ENCODE results near the gene AVPR1B. TPM values are rescaled to one million over a fixed set of nuclear protein-coding genes. Genes with fewer than 3 reads are reported as not detected.

AVPR1B gene, protein sequence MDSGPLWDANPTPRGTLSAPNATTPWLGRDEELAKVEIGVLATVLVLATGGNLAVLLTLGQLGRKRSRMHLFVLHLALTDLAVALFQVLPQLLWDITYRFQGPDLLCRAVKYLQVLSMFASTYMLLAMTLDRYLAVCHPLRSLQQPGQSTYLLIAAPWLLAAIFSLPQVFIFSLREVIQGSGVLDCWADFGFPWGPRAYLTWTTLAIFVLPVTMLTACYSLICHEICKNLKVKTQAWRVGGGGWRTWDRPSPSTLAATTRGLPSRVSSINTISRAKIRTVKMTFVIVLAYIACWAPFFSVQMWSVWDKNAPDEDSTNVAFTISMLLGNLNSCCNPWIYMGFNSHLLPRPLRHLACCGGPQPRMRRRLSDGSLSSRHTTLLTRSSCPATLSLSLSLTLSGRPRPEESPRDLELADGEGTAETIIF
- total RNA-seq: not detected in 2 replicates

DNA sequence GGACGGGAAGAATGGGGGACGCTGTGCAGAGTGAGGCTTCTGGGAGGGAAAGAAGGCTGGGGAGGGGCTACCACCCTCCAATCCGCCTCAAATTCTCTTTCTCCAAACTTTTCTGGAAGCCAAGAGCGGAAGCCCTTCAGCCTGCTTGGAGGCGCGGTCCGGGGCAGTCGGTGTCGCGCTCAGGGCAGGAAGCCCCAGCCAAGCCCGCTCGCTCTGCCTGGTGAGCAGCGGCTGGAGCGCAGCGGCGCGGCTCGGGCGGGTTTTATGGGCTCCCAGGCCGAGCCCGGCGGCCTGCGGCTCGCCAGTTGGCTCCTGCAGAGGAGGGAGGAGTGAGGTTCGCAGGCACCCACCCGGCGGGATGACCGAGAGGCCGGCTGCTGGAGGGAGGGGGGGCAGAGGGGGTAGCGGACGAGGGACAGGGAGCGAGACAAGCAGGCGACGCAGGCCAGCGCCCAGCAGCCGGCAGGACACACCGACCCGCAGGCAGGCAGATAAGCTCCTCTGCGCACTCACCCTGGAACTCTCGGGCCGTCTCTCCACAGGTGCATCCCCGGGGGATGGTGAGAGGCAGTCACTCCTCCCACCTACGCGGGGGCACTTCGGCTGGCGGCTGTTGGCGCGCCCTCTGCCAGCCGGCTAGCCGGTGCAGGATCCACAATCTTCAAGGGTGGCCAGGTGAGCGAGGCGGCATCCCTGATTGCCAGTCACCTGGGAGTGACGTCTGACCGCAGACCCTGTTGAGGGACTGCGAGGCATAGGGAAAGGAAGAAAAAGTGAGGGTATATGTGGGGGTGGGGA, at the start of gene AVPR1B:
AVPR1B (minus strand) TSS at position 238 of the 798 bp plus-strand sequence. CDS start 498 bp downstream, outside the sequence.
- no peak for DNase-seq (ENCODE audit: extremely low read depth, low read depth, low spot score)

DNA sequence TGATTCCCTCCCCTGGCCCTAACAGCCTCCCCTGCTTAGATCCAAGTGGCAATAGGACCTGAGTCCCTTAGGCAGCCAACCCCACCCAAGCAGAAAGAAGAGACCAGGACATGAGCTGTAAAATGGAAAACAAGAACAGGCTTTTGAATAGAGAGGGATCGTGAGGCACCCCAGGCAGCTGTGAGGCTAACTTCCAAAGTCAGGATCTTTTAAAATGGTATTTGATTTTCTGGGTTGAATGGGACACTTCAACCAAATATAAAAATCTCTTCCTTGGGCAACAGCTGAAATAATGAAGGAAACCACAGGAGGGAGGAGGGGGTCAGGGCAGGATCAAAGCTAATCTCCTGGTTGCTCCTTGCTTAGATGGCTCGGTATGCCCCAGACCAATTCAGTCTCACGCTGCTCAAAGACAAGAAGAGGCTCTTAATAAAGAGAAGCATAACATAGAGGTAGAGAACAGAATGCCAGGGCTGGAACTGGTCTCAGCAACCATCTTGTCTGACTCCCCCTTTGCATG, 28.6 kb upstream of the AVPR1B start:
- DNase-seq (ENCODE audit: extremely low read depth, low read depth, low spot score): no peak

DNA sequence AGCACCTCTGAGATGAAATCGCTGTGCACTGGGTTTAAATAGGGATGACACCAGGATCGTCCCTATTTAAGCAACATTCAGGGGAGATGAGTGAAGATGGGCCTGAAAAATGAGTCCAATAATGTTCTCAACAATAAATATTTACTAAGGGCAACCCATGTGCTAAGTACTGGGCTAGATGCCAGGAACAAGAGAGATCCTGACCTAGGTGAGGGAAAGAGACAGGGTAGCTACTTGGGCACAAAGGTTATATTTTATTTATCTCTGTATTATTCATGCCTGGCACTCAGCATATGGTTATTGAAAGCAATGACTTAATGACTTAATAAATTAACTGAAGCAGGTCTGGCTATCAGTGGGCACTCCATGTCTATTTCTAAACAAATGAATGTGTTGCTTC, 27.4 kb upstream of the AVPR1B start:
- no peak for DNase-seq (ENCODE audit: extremely low read depth, low read depth, low spot score)

DNA sequence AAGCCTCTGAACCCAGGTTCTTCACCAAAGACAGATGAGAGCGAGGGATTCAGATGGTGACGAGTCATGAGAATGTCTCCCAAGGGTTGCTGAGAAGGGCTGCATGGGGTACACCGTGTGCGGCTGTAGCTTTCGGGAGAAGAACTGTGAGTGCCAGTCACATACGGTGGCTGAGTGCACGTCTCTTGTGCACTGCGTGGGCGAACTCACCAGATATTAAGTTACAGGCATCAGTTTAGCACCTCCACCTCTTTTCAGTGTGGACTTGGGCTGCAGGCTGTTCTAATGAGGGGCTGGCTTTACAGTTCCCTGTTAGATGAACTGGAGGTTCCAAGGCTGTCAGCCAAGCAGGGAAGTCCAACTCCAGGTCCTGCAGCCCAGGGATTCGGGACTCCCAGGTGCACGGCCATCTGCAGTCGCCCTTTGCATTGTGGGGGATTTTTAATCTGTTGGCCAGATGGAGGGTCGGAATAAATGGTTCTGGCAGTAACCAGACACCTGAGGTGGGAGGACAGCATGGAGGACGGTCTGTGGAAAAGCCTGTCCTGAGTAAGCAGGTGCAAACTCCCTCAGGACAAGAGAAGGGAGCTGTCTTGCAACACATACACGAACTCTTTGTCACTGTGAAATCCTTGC, 26.5 kb upstream of the AVPR1B start:
- no peak for DNase-seq (ENCODE audit: extremely low read depth, low read depth, low spot score)

DNA sequence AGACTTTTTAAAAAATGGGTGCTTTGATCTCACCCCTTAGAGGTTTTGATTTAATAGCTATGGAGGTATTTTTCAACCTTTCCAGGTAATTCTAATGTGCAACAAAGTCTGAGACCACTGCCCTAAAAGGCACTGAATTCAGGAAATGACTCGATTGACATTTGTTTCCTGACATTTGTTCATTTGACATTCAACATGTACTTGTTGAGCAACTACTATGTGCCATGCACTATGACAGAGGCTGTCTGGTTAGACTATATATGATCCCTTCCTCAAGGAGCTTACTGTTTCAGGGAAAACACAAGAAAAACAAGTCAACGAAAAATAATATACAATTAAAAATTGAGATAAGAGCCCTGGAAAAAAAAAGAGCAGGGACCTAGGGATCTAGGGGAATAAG, 25.6 kb upstream of the AVPR1B start:
- no peak for DNase-seq (ENCODE audit: extremely low read depth, low read depth, low spot score)

DNA sequence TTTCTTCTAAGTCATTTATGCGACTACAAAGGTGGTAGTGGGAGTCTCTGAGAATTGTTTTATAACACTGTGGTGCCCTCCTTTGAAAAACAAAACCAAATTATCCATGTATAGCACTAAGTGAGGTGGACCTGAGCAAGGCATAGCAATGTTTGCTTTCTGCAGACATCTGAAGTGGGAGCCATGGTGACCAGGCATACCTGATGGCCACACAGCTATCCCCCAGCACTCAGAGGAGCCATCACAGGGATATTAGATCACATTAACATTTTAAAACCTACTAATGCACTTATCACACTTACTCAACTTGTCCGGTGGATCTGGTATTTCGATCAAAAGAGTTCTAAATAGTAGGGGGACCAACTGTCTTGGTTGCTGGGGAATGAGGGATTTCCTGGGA, 24.8 kb upstream of the AVPR1B start:
- no peak for DNase-seq (ENCODE audit: extremely low read depth, low read depth, low spot score)

DNA sequence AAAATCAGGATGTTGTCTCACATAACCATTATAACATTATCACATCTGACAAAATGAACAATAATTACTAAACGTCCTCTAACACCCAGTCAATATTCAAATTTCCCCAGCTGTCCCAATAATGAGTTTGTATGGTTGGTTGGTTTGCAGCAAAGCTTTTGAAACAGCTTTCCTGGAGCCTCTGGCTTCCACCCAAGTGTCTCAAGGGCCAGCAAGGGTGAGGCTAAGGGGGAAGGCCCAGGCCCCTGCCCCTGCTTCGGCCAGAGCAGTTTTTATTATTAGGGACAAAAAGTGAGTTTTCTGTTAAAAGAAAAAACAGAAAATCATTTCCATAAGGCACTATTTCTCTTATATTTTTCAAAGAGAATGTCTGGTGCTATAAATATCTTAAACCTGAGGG, 19.1 kb upstream of the AVPR1B start:
- DNase-seq (ENCODE audit: extremely low read depth, low read depth, low spot score): no peak

DNA sequence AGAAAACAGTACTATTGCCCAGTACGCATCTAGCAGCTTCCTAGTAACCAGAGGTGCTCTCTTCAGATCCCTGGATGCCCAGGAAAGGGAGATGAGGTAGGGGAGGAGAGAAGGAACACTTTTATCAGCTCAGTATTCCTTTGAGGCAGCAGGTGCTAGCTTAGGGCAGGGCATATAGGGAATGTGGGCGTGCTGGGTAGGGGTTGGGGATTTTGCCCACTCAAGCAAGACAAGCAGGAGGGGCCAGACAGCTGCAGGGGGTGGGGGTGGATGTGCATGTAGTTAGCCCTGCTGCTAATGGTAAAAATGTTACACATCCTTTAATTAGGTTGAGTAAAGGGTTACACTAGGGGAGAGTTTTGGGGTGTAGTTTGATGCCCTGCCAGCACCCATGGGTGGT, 18.1 kb upstream of the AVPR1B start:
- no peak for DNase-seq (ENCODE audit: extremely low read depth, low read depth, low spot score)

DNA sequence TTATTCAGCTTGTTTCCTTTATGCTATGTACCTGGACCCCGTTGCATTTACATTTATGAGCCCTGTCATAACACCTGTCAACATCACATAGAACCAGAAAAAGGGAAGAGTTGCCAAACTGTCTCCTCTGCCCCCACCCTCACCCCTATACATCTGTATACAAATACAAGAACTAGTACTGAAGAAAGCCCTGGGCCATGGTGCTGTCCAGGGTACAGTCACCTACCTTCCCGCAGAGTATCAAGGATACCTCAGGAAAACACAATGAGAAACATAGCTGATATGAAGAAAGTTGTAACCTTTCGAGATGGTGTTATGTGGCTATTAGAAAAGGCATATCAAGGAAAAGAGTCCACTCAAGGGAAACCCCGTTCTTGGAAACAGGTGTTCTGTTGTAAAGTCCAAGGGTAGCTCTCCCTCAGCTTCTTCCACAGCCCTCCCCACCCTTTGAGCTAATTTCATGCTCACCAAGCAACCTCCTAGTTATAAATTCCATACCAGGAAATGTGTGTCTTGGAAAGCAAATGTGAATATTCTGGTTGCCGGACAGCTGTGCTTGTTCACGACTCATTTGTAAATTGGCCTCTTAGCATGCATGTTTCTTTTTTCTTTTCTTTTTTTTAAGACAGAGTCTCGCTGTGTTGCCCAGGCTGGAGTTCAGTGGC, 16.7 kb upstream of the AVPR1B start:
- no peak for DNase-seq (ENCODE audit: extremely low read depth, low read depth, low spot score)

DNA sequence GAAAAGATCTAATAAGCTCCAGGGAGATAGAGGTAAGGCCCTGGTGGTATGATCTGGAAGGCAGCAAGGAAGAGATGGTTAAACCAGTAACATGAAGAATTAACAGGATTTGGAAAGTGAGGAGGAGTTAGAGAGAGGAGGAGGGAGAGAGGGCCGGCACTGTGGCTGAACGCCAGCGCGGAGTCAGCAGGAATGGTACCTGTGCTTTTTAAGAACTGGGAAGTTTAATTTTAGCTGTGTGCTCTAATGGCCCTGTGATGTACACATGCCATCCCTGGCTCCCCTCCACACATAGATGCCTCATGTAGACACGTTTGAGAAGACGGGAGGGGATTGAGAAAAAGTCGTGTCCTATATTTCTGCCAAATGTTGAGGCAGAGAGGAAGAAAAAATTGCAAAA, 13.8 kb upstream of the AVPR1B start:
- DNase-seq (ENCODE audit: extremely low read depth, low read depth, low spot score): no peak

DNA sequence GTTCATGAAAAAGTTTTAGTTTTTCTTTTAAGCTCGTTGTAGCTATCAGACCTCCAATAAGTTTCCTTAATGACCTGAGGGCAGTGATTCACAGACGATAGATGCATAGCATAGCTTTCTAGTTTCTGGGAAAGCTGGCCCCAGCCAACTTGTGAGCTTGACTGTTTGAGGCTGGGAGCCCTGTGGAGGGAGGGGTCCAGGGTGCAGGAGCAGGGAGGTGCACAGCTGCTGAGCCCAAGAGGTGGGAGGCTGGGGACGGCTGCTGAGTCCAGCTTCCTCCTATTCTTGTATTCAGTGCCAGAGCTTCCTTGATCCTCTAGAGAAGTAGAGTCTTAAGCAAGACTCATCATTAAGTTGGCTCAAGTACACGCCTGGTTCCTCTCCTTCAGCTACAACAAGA, 11.0 kb upstream of the AVPR1B start:
- DNase-seq (ENCODE audit: extremely low read depth, low read depth, low spot score): no peak

DNA sequence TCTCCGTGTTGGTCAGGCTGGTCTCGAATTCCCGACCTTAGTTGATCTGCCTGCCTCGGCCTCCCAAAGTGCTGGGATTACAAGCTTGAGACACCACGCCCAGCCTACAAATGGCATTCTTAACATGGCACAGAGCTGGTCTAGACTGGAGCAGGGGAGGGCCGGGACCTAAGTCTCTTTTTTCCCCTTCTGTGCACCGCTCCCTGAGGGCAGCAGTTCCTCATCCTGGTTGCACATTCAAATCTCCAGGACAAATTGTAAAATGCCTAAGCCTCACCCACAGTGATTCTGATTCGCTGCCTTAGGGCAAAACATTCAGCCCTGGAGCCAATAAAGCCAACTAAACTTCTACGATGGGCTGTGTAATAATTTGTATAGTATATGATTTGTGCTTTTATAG, 10.1 kb upstream of the AVPR1B start:
- no peak for DNase-seq (ENCODE audit: extremely low read depth, low read depth, low spot score)

DNA sequence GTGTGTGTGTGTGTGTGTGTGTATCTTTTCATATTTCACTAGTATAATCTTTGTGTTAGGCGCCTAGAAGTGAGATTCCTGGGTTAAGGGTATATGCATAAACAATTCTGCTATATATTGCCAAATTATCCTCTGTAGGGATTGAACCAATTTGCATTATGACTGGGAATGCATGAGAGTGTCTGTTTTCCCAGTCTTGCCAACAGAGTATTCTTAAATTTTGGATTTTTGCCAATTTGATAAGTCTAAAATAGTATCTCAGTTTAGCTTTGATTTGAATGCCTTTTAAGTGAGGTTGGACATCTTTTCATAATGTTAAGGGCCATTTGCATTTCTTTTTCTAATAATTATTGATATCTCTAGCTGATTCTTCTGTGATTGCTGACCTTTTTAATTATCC, 8.2 kb upstream of the AVPR1B start:
- DNase-seq (ENCODE audit: extremely low read depth, low read depth, low spot score): no peak

DNA sequence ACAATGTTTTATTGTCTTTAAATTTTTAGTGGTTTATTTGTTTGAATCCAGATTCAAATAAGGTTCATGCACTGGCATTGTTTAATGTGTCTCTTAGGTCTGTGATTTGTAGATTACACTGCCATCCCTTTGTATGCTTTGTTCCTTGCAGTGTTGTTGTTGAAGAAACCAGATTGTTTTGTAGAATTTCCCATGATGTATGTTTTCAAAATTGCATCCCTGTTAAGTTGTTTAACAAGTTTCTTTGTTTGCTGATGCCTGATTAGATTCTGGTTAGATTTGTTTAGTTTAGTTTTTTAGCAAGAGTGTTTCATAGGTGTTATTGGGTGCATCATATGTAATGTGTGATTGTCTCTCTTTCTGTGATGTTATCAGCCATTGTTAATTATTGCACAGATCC, 5.5 kb upstream of the AVPR1B start:
- no peak for DNase-seq (ENCODE audit: extremely low read depth, low read depth, low spot score)

DNA sequence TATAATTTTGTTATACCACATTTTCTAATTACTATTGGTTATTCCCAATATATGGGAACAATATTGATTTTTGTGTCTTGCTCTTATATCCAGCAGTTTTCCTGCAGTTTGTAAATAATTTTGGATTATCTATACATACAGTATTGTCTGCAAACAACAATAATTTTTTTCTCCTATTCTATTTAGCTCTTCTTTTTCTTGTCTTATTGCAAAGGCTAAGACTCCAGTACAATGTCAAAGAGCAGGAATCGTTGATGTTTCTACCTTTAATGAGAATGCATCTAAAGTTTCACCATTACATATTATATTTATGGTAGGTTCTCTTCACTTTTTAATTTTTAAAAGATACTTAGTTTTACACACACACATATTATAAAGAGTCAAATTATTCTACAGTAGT, 4.1 kb upstream of the AVPR1B start:
- no peak for DNase-seq (ENCODE audit: extremely low read depth, low read depth, low spot score)

DNA sequence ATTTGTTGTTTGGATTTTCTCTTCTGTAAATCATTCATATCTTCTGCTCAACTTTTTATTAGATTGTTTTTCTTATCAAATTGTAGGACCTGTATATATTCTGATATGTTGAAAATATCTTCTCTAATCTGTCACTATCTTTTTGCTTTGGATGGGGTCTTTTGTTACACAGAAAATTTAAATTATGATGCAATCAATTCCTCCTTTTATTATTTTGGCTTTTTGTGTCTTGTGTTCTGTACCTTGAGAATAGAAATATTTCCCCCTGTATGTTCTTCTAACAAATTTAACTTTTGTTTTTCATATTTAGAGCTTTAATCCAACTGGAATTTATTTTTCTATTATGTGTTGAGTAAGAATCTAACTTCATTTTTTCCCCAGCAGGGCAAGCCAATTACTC, 3.2 kb upstream of the AVPR1B start:
- no peak for DNase-seq (ENCODE audit: extremely low read depth, low read depth, low spot score)

DNA sequence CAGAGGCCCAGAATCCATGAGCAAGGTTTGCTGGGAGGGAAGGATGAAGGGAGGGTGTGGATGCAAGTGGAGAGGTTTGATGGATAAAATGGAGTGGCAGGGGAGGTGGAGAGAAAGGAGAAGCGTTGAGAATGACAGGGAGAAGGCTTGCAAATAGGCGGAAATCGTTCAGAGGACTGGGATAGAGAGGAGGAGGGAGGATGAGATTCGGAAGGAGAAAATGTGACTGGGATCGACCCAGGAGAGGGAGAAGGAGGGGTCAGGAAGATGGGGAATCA, 376 bp downstream of the AVPR1B start:
- DNase-seq (ENCODE audit: extremely low read depth, low read depth, low spot score): no peak

DNA sequence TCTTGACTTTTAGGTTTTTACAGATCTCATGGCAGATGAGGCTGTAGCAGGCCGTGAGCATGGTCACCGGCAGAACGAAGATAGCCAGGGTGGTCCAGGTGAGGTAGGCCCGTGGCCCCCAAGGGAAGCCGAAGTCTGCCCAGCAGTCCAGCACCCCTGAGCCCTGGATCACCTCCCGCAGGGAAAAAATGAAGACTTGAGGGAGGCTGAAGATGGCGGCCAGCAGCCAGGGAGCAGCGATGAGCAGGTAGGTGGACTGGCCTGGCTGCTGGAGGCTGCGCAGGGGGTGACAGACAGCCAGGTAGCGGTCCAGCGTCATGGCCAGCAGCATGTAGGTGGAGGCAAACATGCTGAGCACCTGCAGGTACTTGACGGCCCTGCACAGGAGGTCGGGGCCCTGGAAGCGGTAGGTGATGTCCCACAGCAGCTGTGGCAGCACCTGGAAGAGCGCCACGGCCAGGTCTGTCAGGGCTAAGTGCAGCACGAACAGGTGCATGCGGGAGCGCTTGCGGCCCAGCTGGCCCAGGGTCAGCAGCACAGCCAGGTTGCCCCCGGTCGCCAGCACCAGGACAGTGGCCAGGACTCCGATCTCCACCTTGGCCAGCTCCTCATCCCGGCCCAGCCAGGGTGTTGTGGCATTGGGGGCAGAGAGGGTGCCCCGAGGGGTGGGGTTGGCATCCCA, 856 bp downstream of the AVPR1B start:
- no peak for DNase-seq (ENCODE audit: extremely low read depth, low read depth, low spot score)

DNA sequence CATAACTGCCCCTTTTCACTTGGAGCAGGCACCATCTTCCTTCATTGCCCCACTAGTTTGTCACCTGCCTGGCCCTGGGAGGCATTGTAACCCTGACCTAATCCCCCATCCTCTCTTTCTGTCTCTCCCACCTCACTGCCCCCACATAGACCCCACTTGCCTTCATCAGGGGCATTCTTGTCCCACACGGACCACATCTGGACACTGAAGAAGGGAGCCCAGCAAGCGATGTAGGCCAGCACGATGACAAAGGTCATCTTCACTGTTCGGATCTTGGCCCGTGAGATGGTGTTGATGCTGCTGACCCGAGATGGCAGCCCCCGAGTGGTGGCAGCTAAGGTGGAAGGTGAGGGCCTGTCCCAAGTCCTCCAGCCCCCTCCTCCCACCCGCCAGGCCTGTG, 1.4 kb downstream of the AVPR1B start:
- no peak for DNase-seq (ENCODE audit: extremely low read depth, low read depth, low spot score)

Measured in glomerular endothelial cell (primary cell).